Measurements from ENCODE around the gene SH2B3. TPM values are rescaled to one million over a fixed set of nuclear protein-coding genes. Genes with fewer than 3 reads are reported as not detected.

Gene SH2B3
- total and polyA plus RNA-seq, 9 of the 15 experiments (the other 6 are each of a cell fraction or from before 2014, with no cell fraction given): 10.8 to 75.3 (median 37.4) TPM

DNA sequence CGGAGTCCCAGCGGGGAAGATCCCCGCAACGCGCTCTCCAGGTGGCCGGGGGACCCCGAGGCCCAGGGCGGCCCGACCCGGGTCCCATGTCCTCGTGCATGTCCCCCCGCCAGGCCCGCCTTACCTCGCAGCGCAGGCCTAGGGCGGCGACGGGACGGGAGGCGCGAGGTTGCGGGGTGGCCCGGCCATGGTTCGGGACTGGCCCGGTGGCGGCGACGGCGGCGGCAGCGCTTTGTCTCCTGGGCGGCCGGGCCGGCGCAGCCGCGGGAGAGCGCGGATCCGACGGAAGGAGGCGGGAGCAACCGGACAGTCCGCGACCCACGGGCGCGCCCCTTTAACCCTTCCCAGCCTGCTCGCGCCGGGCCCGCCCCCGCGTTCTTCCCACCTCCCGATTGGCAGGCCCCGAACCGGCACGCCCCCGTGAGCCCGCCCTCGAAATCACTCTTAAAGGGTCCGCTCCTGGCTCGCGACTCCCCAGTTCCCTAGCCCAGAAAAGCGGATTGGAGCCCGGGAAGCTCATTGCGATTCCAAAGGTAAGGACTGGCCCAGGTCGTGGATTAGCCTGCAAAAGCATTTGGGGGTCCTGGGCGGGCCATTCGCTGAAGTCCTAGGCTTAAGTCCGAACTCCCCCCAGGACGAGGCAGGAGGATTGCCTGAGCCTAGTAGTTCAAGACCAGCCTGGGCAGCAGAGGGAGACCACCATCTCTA is 36.8 kb upstream of the SH2B3 start, which contains the start of gene PHETA1 (continued):
- TF ChIP-seq SAFB (IDR thresholded peaks at IDR 0.05; ENCODE audit: borderline replicate concordance, low read depth, low read length) (peak; percentile 88), STAG1 (CRISPR knock-in tag; IDR thresholded peaks at IDR 0.05; ENCODE audit: borderline replicate concordance) (no peak), RBM22 (IDR thresholded peaks at IDR 0.05; ENCODE audit: low read depth, low read length, poor library complexity, severe bottlenecking) (no peak), COPS2 (conservative IDR thresholded peaks at IDR 0.05) (no peak), RBM15 (IDR thresholded peaks at IDR 0.05; ENCODE audit: insufficient read depth, low read length) (no peak), NKRF (IDR thresholded peaks at IDR 0.05; ENCODE audit: borderline replicate concordance) (no peak), ZNF592 (IDR thresholded peaks at IDR 0.05) (peak; percentile 45; the same call in 1 of the 2 replicates), ZNF253 (CRISPR knock-in tag; conservative IDR thresholded peaks at IDR 0.05) (no peak), ZNF740 (CRISPR knock-in tag; IDR thresholded peaks at IDR 0.05) (0 out of 2 replicates have a peak, but pooled peaks have one; percentile 2), ZNF740 (tag; IDR thresholded peaks at IDR 0.05) (no peak), FUS (optimal IDR thresholded peaks at IDR 0.05; ENCODE audit: low read depth, low read length) (peak; percentile 44), KAT8 (IDR thresholded peaks at IDR 0.05; ENCODE audit: low read depth) (no peak)
- TF ChIP-seq, protein P1, sequence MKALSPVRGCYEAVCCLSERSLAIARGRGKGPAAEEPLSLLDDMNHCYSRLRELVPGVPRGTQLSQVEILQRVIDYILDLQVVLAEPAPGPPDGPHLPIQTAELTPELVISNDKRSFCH (CRISPR knock-in tag; IDR thresholded peaks at IDR 0.05): no peak
- TF ChIP-seq, protein P1 (tag; IDR thresholded peaks at IDR 0.05): peak; percentile 50; the same call in 1 of the 2 replicates
- TF ChIP-seq, protein P2, sequence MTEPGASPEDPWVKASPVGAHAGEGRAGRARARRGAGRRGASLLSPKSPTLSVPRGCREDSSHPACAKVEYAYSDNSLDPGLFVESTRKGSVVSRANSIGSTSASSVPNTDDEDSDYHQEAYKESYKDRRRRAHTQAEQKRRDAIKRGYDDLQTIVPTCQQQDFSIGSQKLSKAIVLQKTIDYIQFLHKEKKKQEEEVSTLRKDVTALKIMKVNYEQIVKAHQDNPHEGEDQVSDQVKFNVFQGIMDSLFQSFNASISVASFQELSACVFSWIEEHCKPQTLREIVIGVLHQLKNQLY (CRISPR knock-in tag; conservative IDR thresholded peaks at IDR 0.05): no peak
